HCT116 (cell line): ENCODE results near the gene TAMALIN. TPM values are rescaled to one million over a fixed set of nuclear protein-coding genes. Genes with fewer than 3 reads are reported as not detected.

ENCODE experiments used
- ATAC-seq: fragments of 200-7000 bp; cut with Tn5 transposase; 2 replicates; pipeline ENCODE4 v1.9.1; 2020; ENCODE audit warnings: mild to moderate bottlenecking, moderate library complexity
- BruUV-seq: library from RNA; stranded (reverse); fragments of 400-500 nt; replicated peaks from 2 replicates; lab custom pipeline; 2021; lab: Mats Ljungman, UMichigan
- CTCF ChIA-PET: fragments of 300-600 bp; sonication (Branson Sonifier 250); formaldehyde crosslinking; loops from one replicate; lab custom pipeline; 2021; ENCODE audit warnings: antibody characterized with exemption; lab: Charles Lee
- POLR2A ChIA-PET: fragments of 300-600, 350-600 bp; sonication (Branson Sonifier 250); formaldehyde crosslinking; loops from one replicate; lab custom pipeline; 2021; ENCODE audit warnings: antibody characterized with exemption; lab: Charles Lee
- RAD21 ChIA-PET, 2 experiments: fragments of 300-600 bp; sonication (Branson Sonifier 250); formaldehyde crosslinking; loops; one replicate each; lab custom pipeline; 2023; ENCODE audit warnings: low total read pairs in 2 of 2; ENCODE audit not compliant: uncharacterized antibody in 2 of 2, unreplicated experiment in 2 of 2, low non-redundant PET in 1 of 2; lab: Charles Lee
- DNase-seq: peaks from one replicate; pipeline ENCODE4 v3.0.0-alpha.2; 2010; ENCODE audit warnings: low read depth, low spot score
- H2AFZ ChIP-seq: fragments of 200-600 bp; shearing (Covaris generic), sonication (generic); 2 replicates; pipeline ENCODE4 v1.6.1; 2017; ENCODE audit warnings: low read depth, mixed run types, mixed read lengths, antibody characterized with exemption, low read length; ENCODE audit not compliant: poor library complexity, severe bottlenecking
- H3K27ac ChIP-seq: 2 replicates; pipeline ENCODE4 v1.5.1; 2012; ENCODE audit warnings: low read depth, low read length
- H3K27me3 ChIP-seq: fragments of 200-600 bp; sonication (generic); 2 replicates; pipeline ENCODE4 v1.6.1; 2016; ENCODE audit warnings: mixed run types, low read length, mixed read lengths; ENCODE audit not compliant: insufficient read depth
- H3K36me3 ChIP-seq, 2 experiments: fragments of 200-500 bp in 1 of 2; fragments of 200-600 bp in 1 of 2; sonication (Bioruptor generic) in 1 of 2; sonication (generic) in 1 of 2; 2 replicates each; pipeline versions ENCODE4 v1.5.1 to v1.6.1; 2014 to 2016; ENCODE audit warnings: low read length in 2 of 2, inconsistent platforms in 1 of 2, mixed read lengths in 1 of 2, mixed run types in 1 of 2; ENCODE audit not compliant: insufficient read depth in 2 of 2, control insufficient read depth in 1 of 2
- H3K4me1 ChIP-seq, 2 experiments: fragments of 200-600 bp in 1 of 2; sonication (generic) in 1 of 2; 2 replicates each; pipeline versions ENCODE4 v1.5.1 to v1.6.1; 2012 to 2017; ENCODE audit warnings: low read length in 2 of 2, inconsistent platforms in 1 of 2, mild to moderate bottlenecking in 1 of 2, mixed read lengths in 1 of 2, mixed run types in 1 of 2, moderate library complexity in 1 of 2; ENCODE audit not compliant: insufficient read depth in 2 of 2, control insufficient read depth in 1 of 2
- H3K4me2 ChIP-seq: fragments of 200-600 bp; sonication (generic); 2 replicates; pipeline ENCODE4 v1.6.1; 2017; ENCODE audit warnings: mixed run types, low read length, mixed read lengths
- H3K4me3 ChIP-seq, 2 experiments: fragments of 200-600 bp in 1 of 2; sonication (generic) in 1 of 2; replicated peaks in 1 of 2; 2 replicates each; pipeline ENCODE4 v1.5.1; 2011 to 2016; ENCODE audit warnings: low read length in 2 of 2, control low read depth in 1 of 2, low read depth in 1 of 2, mild to moderate bottlenecking in 1 of 2, mixed read lengths in 1 of 2, mixed run types in 1 of 2
- H3K79me2 ChIP-seq: fragments of 200-600 bp; sonication (generic); 2 replicates; pipeline ENCODE4 v1.6.1; 2017; ENCODE audit warnings: mild to moderate bottlenecking, mixed run types, low read length, moderate library complexity, mixed read lengths; ENCODE audit not compliant: insufficient read depth
- H3K9ac ChIP-seq: fragments of 200-600 bp; sonication (generic); 2 replicates; pipeline ENCODE4 v1.6.1; 2016; ENCODE audit warnings: low read length, mixed read lengths
- H3K9me2 ChIP-seq: fragments of 200-600 bp; sonication (generic), shearing (Covaris generic); 2 replicates; pipeline ENCODE4 v1.6.1; 2017; ENCODE audit warnings: mixed run types, mild to moderate bottlenecking, moderate library complexity; ENCODE audit not compliant: insufficient read depth
- H3K9me3 ChIP-seq, 2 experiments: fragments of 200-500 bp in 1 of 2; fragments of 200-600 bp in 1 of 2; sonication (Bioruptor generic) in 1 of 2; sonication (generic) in 1 of 2; 2 replicates each; pipeline ENCODE4 v1.6.1; 2014 to 2017; ENCODE audit warnings: low read length in 2 of 2, mixed read lengths in 2 of 2, inconsistent platforms in 1 of 2, low read depth in 1 of 2, mild to moderate bottlenecking in 1 of 2, mixed run types in 1 of 2, moderate library complexity in 1 of 2; ENCODE audit not compliant: control insufficient read depth in 1 of 2, insufficient read depth in 1 of 2
- H4K20me1 ChIP-seq: fragments of 200-600 bp; sonication (generic), shearing (Covaris generic); 2 replicates; pipeline ENCODE4 v1.6.1; 2017; ENCODE audit warnings: mixed run types, mild to moderate bottlenecking, moderate library complexity; ENCODE audit not compliant: insufficient read depth
- CBX3 ChIP-seq: IDR thresholded peaks from 2 replicates; pipeline ENCODE4 v1.6.1; 2012; ENCODE audit warnings: low read depth
- CEBPB ChIP-seq: IDR thresholded peaks from 2 replicates; pipeline ENCODE4 v1.6.1; 2012; ENCODE audit warnings: low read depth
- EGR1 ChIP-seq: IDR thresholded peaks from 2 replicates; pipeline ENCODE4 v1.6.1; 2012; ENCODE audit warnings: low read depth
- EZH2phosphoT487 ChIP-seq: fragments of 200-600 bp; IDR thresholded peaks from 2 replicates; pipeline ENCODE4 v1.6.1; 2018; ENCODE audit warnings: antibody characterized with exemption, borderline replicate concordance
- JUND ChIP-seq: IDR thresholded peaks from 2 replicates; pipeline ENCODE4 v1.6.1; 2012
- POLR2A ChIP-seq: IDR thresholded peaks from 2 replicates; pipeline ENCODE4 v1.7.0; 2011; ENCODE audit warnings: borderline replicate concordance; ENCODE audit not compliant: insufficient read depth, insufficient read length; ENCODE audit errors: extremely low read depth
- SP1 ChIP-seq: IDR thresholded peaks from 2 replicates; pipeline ENCODE4 v1.6.1; 2012; ENCODE audit warnings: low read depth
- ZNF274 ChIP-seq: fragments of 200-500 bp; sonication (Bioruptor generic); IDR thresholded peaks from 2 replicates; pipeline ENCODE4 v1.6.1; 2014; ENCODE audit warnings: mild to moderate bottlenecking, low read depth, low read length, inconsistent platforms
- intact Hi-C: fragments of 100-400 bp; cut with micrococcal nuclease; formaldehyde crosslinking; loops from 2 replicates; pipeline ENCODE4 v1.10.0; 2022
- total RNA-seq: library from RNA; stranded (reverse); gene quantifications from one replicate; pipeline ENCODE4 v1.2.1, GENCODE V29; 2021; ENCODE audit not compliant: unreplicated experiment
- TF ChIP-seq, protein P1 (sequence below): IDR thresholded peaks from 2 replicates; pipeline ENCODE4 v1.6.1; 2012
- TF ChIP-seq, protein P2 (sequence below): IDR thresholded peaks from 2 replicates; pipeline ENCODE4 v1.6.1; 2012
- TF ChIP-seq, protein P3 (sequence below), 3 experiments: fragments of 200-600 bp in 1 of 3; sonication (generic) in 1 of 3; IDR thresholded peaks in 2 of 3; conservative IDR thresholded peaks in 1 of 3; 2 replicates each; pipeline ENCODE4 v1.5.1; 2012 to 2017; ENCODE audit warnings: low read depth in 2 of 3, low read length in 2 of 3, antibody characterized with exemption in 1 of 3, borderline replicate concordance in 1 of 3, control low read depth in 1 of 3, mild to moderate bottlenecking in 1 of 3, mixed read lengths in 1 of 3, mixed run types in 1 of 3, moderate library complexity in 1 of 3; ENCODE audit not compliant: insufficient read depth in 1 of 3

Gene TAMALIN
- total RNA-seq, 1 experiment from 2014 or later, result 1.1 TPM

DNA sequence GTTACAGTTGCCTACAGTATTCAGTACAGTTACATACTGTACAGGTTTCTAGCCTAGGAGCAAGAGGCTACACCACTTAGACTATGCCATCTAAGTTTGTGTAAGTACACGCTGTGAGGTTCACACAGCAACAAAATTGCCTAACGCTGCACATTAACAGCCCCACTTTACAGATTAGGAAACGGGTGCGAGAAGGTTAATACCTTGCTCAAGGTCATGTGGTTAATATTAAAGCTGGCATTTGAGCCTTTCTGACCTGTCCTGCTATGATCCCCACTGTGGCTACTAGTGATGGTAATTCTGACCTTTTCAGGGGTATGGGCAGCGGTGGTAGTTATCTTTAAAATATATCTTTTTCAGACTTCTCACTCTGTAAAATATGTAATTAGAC lies 34.3 kb upstream of the TAMALIN start:
- ChIA-PET CTCF (interaction anchor here (2.8 kb wide), 1 partner anchor 11 kb away, joined by 14 read pairs; no protein-coding TSS in a partner anchor), POLR2A (no interaction called here), RAD21 (no interaction called here)
- Histone ChIP-seq H3K27ac (no peak overlapping the region), H3K36me3 (peaks cover 2 to 9% of the 10 kb centered on the region in 2 experiments; a peak in 2 of 4 replicates), H3K4me2 (no peak overlapping the region), H3K9me2 (no peaks in the 10 kb centered on the region), H3K9ac (no peak overlapping the region), H3K9me3 (no peaks in the 10 kb centered on the region), H3K4me1 (peaks cover 12 to 17% of the 10 kb centered on the region in 2 experiments), H3K79me2 (peaks cover 63% of the 10 kb centered on the region), H2AFZ (no peak overlapping the region), H4K20me1 (no peaks in the 10 kb centered on the region), H3K27me3 (no peaks in the 10 kb centered on the region), H3K4me3 (no peak overlapping the region)
- no peak for DNase-seq
- no peak for ATAC-seq
- TF ChIP-seq SP1 (no peak), JUND (no peak), CBX3 (no peak), EZH2phosphoT487 (no peak), EGR1 (no peak), CEBPB (no peak), POLR2A (no peak), ZNF274 (no peak)
- TF ChIP-seq, protein P1, sequence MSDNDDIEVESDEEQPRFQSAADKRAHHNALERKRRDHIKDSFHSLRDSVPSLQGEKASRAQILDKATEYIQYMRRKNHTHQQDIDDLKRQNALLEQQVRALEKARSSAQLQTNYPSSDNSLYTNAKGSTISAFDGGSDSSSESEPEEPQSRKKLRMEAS, result no peak
- TF ChIP-seq, protein P2, sequence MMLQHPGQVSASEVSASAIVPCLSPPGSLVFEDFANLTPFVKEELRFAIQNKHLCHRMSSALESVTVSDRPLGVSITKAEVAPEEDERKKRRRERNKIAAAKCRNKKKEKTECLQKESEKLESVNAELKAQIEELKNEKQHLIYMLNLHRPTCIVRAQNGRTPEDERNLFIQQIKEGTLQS, result no peak
- TF ChIP-seq, protein P3, sequence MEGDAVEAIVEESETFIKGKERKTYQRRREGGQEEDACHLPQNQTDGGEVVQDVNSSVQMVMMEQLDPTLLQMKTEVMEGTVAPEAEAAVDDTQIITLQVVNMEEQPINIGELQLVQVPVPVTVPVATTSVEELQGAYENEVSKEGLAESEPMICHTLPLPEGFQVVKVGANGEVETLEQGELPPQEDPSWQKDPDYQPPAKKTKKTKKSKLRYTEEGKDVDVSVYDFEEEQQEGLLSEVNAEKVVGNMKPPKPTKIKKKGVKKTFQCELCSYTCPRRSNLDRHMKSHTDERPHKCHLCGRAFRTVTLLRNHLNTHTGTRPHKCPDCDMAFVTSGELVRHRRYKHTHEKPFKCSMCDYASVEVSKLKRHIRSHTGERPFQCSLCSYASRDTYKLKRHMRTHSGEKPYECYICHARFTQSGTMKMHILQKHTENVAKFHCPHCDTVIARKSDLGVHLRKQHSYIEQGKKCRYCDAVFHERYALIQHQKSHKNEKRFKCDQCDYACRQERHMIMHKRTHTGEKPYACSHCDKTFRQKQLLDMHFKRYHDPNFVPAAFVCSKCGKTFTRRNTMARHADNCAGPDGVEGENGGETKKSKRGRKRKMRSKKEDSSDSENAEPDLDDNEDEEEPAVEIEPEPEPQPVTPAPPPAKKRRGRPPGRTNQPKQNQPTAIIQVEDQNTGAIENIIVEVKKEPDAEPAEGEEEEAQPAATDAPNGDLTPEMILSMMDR (IDR thresholded peaks at IDR 0.05 in 2 of 3, conservative IDR thresholded peaks at IDR 0.05 in 1 of 3; ENCODE audit: borderline replicate concordance in 1 of 3, insufficient read depth in 1 of 3, low read depth in 2 of 3, low read length in 2 of 3), result no peak
- intact Hi-C loops, result no loop called here
- no TSS peak for BruUV-seq
